GM13977 (cell line): ENCODE results near the gene EFCAB8.

Experiments
- DNase-seq: peaks from one replicate; pipeline ENCODE4 v3.0.0; 2012; ENCODE audit warnings: low spot score
- CTCF ChIP-seq: IDR thresholded peaks from 2 replicates; pipeline ENCODE4 v1.5.1; 2012; ENCODE audit warnings: mild to moderate bottlenecking, control low read depth; ENCODE audit not compliant: insufficient read depth; ENCODE audit errors: extremely low read depth, missing control alignments
- in situ Hi-C: fragments of 300-500 bp; cut with MboI; formaldehyde crosslinking; loops from one replicate; pipeline ENCODE4 v1.12.0; 2022; ENCODE audit warnings: low sequenced_read_pairs, low pct_unique_long_range_greater_than_20kb, mixed read lengths, inconsistent platforms; ENCODE audit not compliant: unreplicated experiment

Gene EFCAB8

GRCh38 chr20:32880635-32881034, 21.9 kb downstream of the EFCAB8 start:
- DNase-seq: no peak
- no peak for TF ChIP-seq CTCF
- in situ Hi-C loops: no loop called here

GRCh38 chr20:32883081-32883480, 24.4 kb downstream of the EFCAB8 start:
- TF ChIP-seq CTCF: no peak
- in situ Hi-C loops: no loop called here
- DNase-seq: no peak

- in situ Hi-C loops: no loop called here
- no peak for DNase-seq
- TF ChIP-seq CTCF: no peak
Measured at GRCh38 chr20:32885185-32885584, 26.5 kb downstream of the EFCAB8 start.

- in situ Hi-C loops: no loop called here
- TF ChIP-seq CTCF: no peak
- no peak for DNase-seq
Measured at GRCh38 chr20:32885952-32886351, 27.2 kb downstream of the EFCAB8 start.

GRCh38 chr20:32886652-32887051, 27.9 kb downstream of the EFCAB8 start:
- no peak for TF ChIP-seq CTCF
- no peak for DNase-seq
- in situ Hi-C loops: no loop called here

- TF ChIP-seq CTCF: no peak
- DNase-seq: no peak
- in situ Hi-C loops: no loop called here
Measured at GRCh38 chr20:32887492-32887891, 28.8 kb downstream of the EFCAB8 start.

- DNase-seq: no peak
- in situ Hi-C loops: no loop called here
- no peak for TF ChIP-seq CTCF
Measured at GRCh38 chr20:32888636-32889035, 29.9 kb downstream of the EFCAB8 start.
